ENCODE data around the gene LAGE3. TPM values are rescaled to one million over a fixed set of nuclear protein-coding genes. Genes with fewer than 3 reads are reported as not detected.

LAGE3 gene
- total and polyA plus RNA-seq, 2 of the 13 experiments (the other 11 are each of a cell fraction or from before 2014, with no cell fraction given) = 7.6 to 12.7 TPM

GRCh38 chrX:154441564-154441963 is 37.5 kb downstream of the LAGE3 start:
- Histone ChIP-seq H3K9me3 (ENCODE audit: low read length) (no peaks in the 10 kb centered on the region), H4K20me1 (ENCODE audit: insufficient read depth, low read length) (no peaks in the 10 kb centered on the region), H3K4me3 (replicated peaks in 1 of 3; ENCODE audit: insufficient read depth in 1 of 3, low read depth in 2 of 3, low read length in 3 of 3) (no peak overlapping the region), H3K27ac (ENCODE audit: extremely low read length, insufficient read depth, low read length) (no peak overlapping the region), H3K79me2 (ENCODE audit: insufficient read depth, low read length) (peaks cover 16% of the 10 kb centered on the region), H3K4me2 (ENCODE audit: low read depth, low read length) (no peak overlapping the region), H3K4me1 (ENCODE audit: insufficient read depth, low read length) (peaks cover 19% of the 10 kb centered on the region), H3K36me3 (replicated peaks in 1 of 2; ENCODE audit: control insufficient read depth in 1 of 2, insufficient read depth in 2 of 2, low read length in 2 of 2) (peaks cover 0 to 2% of the 10 kb centered on the region in 2 experiments; a peak in 2 of 5 replicates), H2AFZ (ENCODE audit: low read length) (no peak overlapping the region), H3K9ac (ENCODE audit: insufficient read depth, low read depth, low read length) (no peak overlapping the region), H3K27me3 (ENCODE audit: control insufficient read depth in 1 of 2, insufficient read depth in 2 of 2, low read length in 2 of 2) (no peaks in the 10 kb centered on the region)
- DNase-seq (ENCODE audit: low spot score) = no peak
- in situ Hi-C loops (cut with HindIII; ENCODE audit: extremely low pct_ligation_motif_present, low pct_unique_long_range_greater_than_20kb) = no loop called here
- CTCF ChIA-PET (ENCODE audit: low intra/inter-chr PET ratio, low total read pairs) = no interaction called here
- BruUV-seq (replicated peaks) = no TSS peak
- POLR2A ChIA-PET = no interaction called here
- intact Hi-C loops (cut with micrococcal nuclease; ENCODE audit: unreplicated experiment) = no loop called here
- 100% methylated on average over 1 of the region's 11 CpGs for WGBS (ENCODE audit: low lambda C conversion rate)
- ATAC-seq = no peak
- no peak for FAIRE-seq
- TF ChIP-seq ZNF572 (CRISPR knock-in tag; IDR thresholded peaks at IDR 0.05) (no peak), ETV6 (CRISPR knock-in tag; conservative IDR thresholded peaks at IDR 0.05) (no peak), ZNF460 (CRISPR knock-in tag; IDR thresholded peaks at IDR 0.05; ENCODE audit: borderline replicate concordance) (no peak), ELF4 (CRISPR knock-in tag; IDR thresholded peaks at IDR 0.05; ENCODE audit: borderline replicate concordance) (no peak), ZNF615 (CRISPR knock-in tag; IDR thresholded peaks at IDR 0.05; ENCODE audit: borderline replicate concordance) (no peak), ZNF431 (CRISPR knock-in tag; IDR thresholded peaks at IDR 0.05; ENCODE audit: borderline replicate concordance, low read depth) (no peak), ZBTB8A (CRISPR knock-in tag; IDR thresholded peaks at IDR 0.05; ENCODE audit: borderline replicate concordance, low read depth) (no peak), ZNF280B (CRISPR knock-in tag; IDR thresholded peaks at IDR 0.05; ENCODE audit: borderline replicate concordance) (no peak), TRIM24 (CRISPR knock-in tag; IDR thresholded peaks at IDR 0.05) (no peak), ZNF83 (CRISPR knock-in tag; IDR thresholded peaks at IDR 0.05; ENCODE audit: borderline replicate concordance) (no peak), NFYC (CRISPR knock-in tag; IDR thresholded peaks at IDR 0.05) (no peak), ZNF17 (CRISPR knock-in tag; IDR thresholded peaks at IDR 0.05) (no peak), FLYWCH1 (CRISPR knock-in tag; IDR thresholded peaks at IDR 0.05) (no peak), ZSCAN21 (CRISPR knock-in tag; IDR thresholded peaks at IDR 0.05; ENCODE audit: borderline replicate concordance) (no peak), IKZF1 (IDR thresholded peaks at IDR 0.05) (no peak)
- TF ChIP-seq, protein P1, sequence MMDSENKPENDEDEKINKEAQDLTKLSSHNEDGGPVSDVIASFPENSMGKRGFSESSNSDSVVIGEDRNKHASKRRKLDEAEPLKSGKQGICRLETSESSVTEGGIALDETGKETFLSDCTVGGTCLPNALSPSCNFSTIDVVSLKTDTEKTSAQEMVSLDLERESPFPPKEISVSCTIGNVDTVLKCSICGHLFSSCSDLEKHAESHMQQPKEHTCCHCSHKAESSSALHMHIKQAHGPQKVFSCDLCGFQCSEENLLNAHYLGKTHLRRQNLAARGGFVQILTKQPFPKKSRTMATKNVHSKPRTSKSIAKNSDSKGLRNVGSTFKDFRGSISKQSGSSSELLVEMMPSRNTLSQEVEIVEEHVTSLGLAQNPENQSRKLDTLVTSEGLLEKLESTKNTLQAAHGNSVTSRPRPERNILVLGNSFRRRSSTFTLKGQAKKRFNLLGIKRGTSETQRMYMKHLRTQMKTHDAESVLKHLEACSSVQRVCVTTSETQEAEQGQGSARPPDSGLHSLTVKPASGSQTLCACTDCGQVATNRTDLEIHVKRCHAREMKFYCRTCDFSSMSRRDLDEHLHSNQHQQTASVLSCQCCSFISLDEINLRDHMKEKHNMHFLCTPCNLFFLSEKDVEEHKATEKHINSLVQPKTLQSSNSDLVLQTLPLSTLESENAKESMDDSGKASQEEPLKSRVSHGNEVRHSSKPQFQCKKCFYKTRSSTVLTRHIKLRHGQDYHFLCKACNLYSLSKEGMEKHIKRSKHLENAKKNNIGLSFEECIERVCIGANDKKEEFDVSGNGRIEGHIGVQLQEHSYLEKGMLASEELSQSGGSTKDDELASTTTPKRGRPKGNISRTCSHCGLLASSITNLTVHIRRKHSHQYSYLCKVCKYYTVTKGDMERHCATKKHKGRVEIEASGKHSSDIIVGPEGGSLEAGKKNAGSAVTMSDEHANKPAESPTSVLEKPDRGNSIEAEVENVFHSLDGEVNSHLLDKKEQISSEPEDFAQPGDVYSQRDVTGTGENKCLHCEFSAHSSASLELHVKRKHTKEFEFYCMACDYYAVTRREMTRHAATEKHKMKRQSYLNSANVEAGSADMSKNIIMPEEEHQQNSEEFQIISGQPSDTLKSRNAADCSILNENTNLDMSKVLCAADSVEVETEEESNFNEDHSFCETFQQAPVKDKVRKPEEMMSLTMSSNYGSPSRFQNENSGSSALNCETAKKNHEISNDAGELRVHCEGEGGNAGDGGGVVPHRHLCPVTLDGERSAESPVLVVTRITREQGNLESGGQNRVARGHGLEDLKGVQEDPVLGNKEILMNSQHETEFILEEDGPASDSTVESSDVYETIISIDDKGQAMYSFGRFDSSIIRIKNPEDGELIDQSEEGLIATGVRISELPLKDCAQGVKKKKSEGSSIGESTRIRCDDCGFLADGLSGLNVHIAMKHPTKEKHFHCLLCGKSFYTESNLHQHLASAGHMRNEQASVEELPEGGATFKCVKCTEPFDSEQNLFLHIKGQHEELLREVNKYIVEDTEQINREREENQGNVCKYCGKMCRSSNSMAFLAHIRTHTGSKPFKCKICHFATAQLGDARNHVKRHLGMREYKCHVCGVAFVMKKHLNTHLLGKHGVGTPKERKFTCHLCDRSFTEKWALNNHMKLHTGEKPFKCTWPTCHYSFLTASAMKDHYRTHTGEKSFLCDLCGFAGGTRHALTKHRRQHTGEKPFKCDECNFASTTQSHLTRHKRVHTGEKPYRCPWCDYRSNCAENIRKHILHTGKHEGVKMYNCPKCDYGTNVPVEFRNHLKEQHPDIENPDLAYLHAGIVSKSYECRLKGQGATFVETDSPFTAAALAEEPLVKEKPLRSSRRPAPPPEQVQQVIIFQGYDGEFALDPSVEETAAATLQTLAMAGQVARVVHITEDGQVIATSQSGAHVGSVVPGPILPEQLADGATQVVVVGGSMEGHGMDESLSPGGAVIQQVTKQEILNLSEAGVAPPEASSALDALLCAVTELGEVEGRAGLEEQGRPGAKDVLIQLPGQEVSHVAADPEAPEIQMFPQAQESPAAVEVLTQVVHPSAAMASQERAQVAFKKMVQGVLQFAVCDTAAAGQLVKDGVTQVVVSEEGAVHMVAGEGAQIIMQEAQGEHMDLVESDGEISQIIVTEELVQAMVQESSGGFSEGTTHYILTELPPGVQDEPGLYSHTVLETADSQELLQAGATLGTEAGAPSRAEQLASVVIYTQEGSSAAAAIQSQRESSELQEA (CRISPR knock-in tag; IDR thresholded peaks at IDR 0.05; ENCODE audit: not compliant biosample characterization) = no peak
